PC-3 (cell line): ENCODE results near the gene NCAPG2. TPM values are rescaled to one million over a fixed set of nuclear protein-coding genes. Genes with fewer than 3 reads are reported as not detected.

Source experiments
- ATAC-seq: fragments of 200-7000 bp; cut with Tn5 transposase; 2 replicates; pipeline ENCODE4 v1.9.1; 2020; ENCODE audit warnings: mild to moderate bottlenecking, moderate library complexity
- BruUV-seq: library from RNA; stranded (reverse); fragments of 400-500 nt; replicated peaks from 2 replicates; lab custom pipeline; 2021; lab: Mats Ljungman, UMichigan
- CTCF ChIA-PET: fragments of 300-600 bp; sonication (Branson Sonifier 250); formaldehyde crosslinking; loops from one replicate; lab custom pipeline; 2022; ENCODE audit warnings: antibody characterized with exemption; lab: Charles Lee
- POLR2A ChIA-PET: fragments of 300-600 bp; sonication (Branson Sonifier 250); formaldehyde crosslinking; loops from one replicate; lab custom pipeline; 2022; ENCODE audit warnings: antibody characterized with exemption; ENCODE audit not compliant: unreplicated experiment; lab: Charles Lee
- DNase-seq: peaks from one replicate; pipeline ENCODE4 v3.0.0-alpha.2; 2015
- H2AFZ ChIP-seq: fragments of 300-600 bp; sonication (generic); 2 replicates; pipeline ENCODE4 v1.6.0; 2016; ENCODE audit warnings: antibody characterized with exemption, low read length
- H3F3A ChIP-seq: fragments of 300-600 bp; sonication (generic); one replicate; pipeline ENCODE4 v1.6.0; 2017; ENCODE audit warnings: antibody characterized with exemption, low read length, control low read depth, mild to moderate bottlenecking; ENCODE audit not compliant: unreplicated experiment
- H3K27ac ChIP-seq: fragments of 300-600 bp; sonication (generic); 2 replicates; pipeline ENCODE4 v1.5.1; 2016; ENCODE audit warnings: mild to moderate bottlenecking, low read length
- H3K27me3 ChIP-seq: fragments of 300-600 bp; sonication (generic); 2 replicates; pipeline ENCODE4 v1.6.1; 2016; ENCODE audit warnings: low read length, mixed read lengths
- H3K36me3 ChIP-seq: fragments of 300-600 bp; sonication (generic); 2 replicates; pipeline ENCODE4 v1.6.1; 2016; ENCODE audit warnings: low read depth, mixed run types, low read length, mixed read lengths
- H3K4me1 ChIP-seq: fragments of 300-600 bp; sonication (generic); 2 replicates; pipeline ENCODE4 v1.5.1; 2016; ENCODE audit warnings: low read length; ENCODE audit not compliant: insufficient read depth
- H3K4me2 ChIP-seq: fragments of 300-600 bp; sonication (generic); 2 replicates; pipeline ENCODE4 v1.6.0; 2016; ENCODE audit warnings: low read length
- H3K4me3 ChIP-seq: fragments of 300-600 bp; sonication (generic); 2 replicates; pipeline ENCODE4 v1.5.1; 2016; ENCODE audit warnings: mild to moderate bottlenecking, low read length, mixed read lengths
- H3K79me2 ChIP-seq: fragments of 300-600 bp; sonication (generic); 2 replicates; pipeline ENCODE4 v1.6.1; 2017; ENCODE audit warnings: low read length, mixed read lengths
- H3K9ac ChIP-seq: fragments of 300-600 bp; sonication (generic); 2 replicates; pipeline ENCODE4 v1.6.0; 2016; ENCODE audit warnings: mild to moderate bottlenecking, low read length
- H3K9me2 ChIP-seq: fragments of 300-600 bp; sonication (generic); replicated peaks from 2 replicates; pipeline ENCODE4 v1.6.1; 2016; ENCODE audit warnings: mixed run types, low read length, mixed read lengths
- H3K9me3 ChIP-seq: fragments of 300-600 bp; sonication (generic); 2 replicates; pipeline ENCODE4 v1.6.1; 2016; ENCODE audit warnings: low read length, mixed read lengths
- H4K20me1 ChIP-seq: fragments of 300-600 bp; sonication (generic); 2 replicates; pipeline ENCODE4 v1.6.1; 2016; ENCODE audit warnings: low read length, mixed read lengths
- EZH2 ChIP-seq: fragments of 300-600 bp; sonication (generic); IDR thresholded peaks from one replicate; pipeline ENCODE4 v1.6.1; 2017; ENCODE audit warnings: antibody characterized with exemption, mild to moderate bottlenecking, low read length; ENCODE audit not compliant: unreplicated experiment
- EZH2phosphoT487 ChIP-seq: fragments of 300-600 bp; sonication (generic); IDR thresholded peaks from 2 replicates; pipeline ENCODE4 v1.6.1; 2018; ENCODE audit warnings: mild to moderate bottlenecking, antibody characterized with exemption, low read length, borderline replicate concordance
- intact Hi-C: fragments of 100-400 bp; cut with micrococcal nuclease; formaldehyde crosslinking; loops from 2 replicates; pipeline ENCODE4 v1.9.0; 2023
- total RNA-seq: library from RNA; depleted of rRNA; stranded (reverse); fragments of >200 nt; gene quantifications from 2 replicates; pipeline ENCODE4 v1.2.3, GENCODE V29; 2014
- TF ChIP-seq, protein P1 (sequence below): fragments of 300-600 bp; sonication (generic); conservative IDR thresholded peaks from 2 replicates; pipeline ENCODE4 v1.5.1; 2017; ENCODE audit warnings: antibody characterized with exemption, low read depth, mild to moderate bottlenecking, low read length

Gene NCAPG2
- total RNA-seq, 1 experiment from 2014 or later = 49.2 TPM

DNA sequence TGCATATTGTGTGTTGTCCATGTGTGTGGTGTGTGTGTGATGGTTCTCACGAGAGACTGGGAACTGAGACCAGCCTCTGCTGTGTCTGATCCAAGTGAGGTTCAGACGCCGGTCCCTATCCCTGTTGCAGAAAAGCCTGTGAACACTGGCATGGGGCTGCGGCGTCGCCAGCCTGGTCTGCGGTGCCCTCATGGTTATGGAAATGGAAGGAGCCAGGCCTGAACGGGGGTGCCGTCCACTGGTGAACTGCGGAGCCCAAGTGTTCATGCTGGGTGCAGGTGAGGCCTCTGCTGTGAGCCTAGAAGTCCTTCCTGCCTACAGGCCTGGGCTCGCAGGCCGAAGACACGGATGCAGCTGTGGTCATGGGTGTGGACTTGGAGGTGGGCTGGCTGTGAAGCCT lies 18.7 kb upstream of the NCAPG2 start:
- ChIA-PET POLR2A (no interaction called here), CTCF (no interaction called here)
- no TSS peak for BruUV-seq
- no peaks in the 10 kb centered on the region for H3K27me3 ChIP-seq
- no peaks in the 10 kb centered on the region for H3K36me3 ChIP-seq
- H2AFZ ChIP-seq = no peak overlapping the region
- no peak overlapping the region for H3K9ac ChIP-seq
- no peaks in the 10 kb centered on the region for H4K20me1 ChIP-seq
- H3K9me3 ChIP-seq = no peaks in the 10 kb centered on the region
- ATAC-seq = no peak
- H3K9me2 ChIP-seq = no peaks in the 10 kb centered on the region
- H3K4me3 ChIP-seq = no peak overlapping the region
- intact Hi-C loops = no loop called here
- TF ChIP-seq EZH2phosphoT487 (no peak), EZH2 (no peak)
- H3K27ac ChIP-seq = no peak overlapping the region
- no peak for DNase-seq
- H3K4me1 ChIP-seq = no peaks in the 10 kb centered on the region
- H3F3A ChIP-seq = no peaks in the 10 kb centered on the region
- no peak overlapping the region for H3K4me2 ChIP-seq
- no peaks in the 10 kb centered on the region for H3K79me2 ChIP-seq

DNA sequence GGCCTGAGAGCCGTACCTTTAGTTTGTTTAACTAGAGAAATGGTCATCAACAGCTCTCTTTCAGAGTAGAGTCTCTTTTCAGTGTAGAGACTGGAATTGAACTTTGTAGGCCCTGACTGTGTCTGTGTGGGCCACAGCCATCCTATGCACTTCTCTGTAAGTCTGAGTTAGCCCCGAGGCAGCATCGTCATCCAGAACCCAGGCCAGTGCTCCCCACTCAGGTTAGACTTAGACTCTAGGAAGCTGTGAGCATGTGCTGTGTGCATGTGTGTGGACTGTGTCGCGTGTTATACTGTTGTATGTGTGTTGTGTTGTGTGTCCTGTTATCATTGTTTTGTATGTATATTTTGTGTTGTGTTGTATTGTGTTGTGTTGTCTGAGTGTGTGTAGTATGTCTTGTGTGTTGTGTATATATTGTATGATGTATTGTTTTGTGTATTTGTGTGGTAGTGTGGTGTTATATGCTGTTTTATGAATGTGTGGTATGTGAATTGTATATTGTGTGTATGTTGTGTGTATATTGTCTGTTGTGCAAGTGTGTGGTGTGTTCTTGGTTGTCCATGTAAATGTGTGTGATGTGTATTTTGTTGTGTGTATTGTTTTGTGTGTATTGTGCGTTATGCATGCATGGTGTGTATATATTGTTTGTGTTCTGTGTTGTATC lies 18.1 kb upstream of the NCAPG2 start:
- Histone ChIP-seq H4K20me1 (no peaks in the 10 kb centered on the region), H3K9me2 (no peaks in the 10 kb centered on the region), H3K9ac (no peak overlapping the region), H3K27ac (no peak overlapping the region), H3K27me3 (no peaks in the 10 kb centered on the region), H3F3A (no peaks in the 10 kb centered on the region), H3K4me2 (no peak overlapping the region), H3K79me2 (no peaks in the 10 kb centered on the region), H3K36me3 (no peaks in the 10 kb centered on the region), H3K9me3 (no peaks in the 10 kb centered on the region), H2AFZ (no peak overlapping the region), H3K4me3 (no peak overlapping the region), H3K4me1 (no peaks in the 10 kb centered on the region)
- ChIA-PET POLR2A (no interaction called here), CTCF (no interaction called here)
- TF ChIP-seq, protein P1, sequence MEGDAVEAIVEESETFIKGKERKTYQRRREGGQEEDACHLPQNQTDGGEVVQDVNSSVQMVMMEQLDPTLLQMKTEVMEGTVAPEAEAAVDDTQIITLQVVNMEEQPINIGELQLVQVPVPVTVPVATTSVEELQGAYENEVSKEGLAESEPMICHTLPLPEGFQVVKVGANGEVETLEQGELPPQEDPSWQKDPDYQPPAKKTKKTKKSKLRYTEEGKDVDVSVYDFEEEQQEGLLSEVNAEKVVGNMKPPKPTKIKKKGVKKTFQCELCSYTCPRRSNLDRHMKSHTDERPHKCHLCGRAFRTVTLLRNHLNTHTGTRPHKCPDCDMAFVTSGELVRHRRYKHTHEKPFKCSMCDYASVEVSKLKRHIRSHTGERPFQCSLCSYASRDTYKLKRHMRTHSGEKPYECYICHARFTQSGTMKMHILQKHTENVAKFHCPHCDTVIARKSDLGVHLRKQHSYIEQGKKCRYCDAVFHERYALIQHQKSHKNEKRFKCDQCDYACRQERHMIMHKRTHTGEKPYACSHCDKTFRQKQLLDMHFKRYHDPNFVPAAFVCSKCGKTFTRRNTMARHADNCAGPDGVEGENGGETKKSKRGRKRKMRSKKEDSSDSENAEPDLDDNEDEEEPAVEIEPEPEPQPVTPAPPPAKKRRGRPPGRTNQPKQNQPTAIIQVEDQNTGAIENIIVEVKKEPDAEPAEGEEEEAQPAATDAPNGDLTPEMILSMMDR = no peak
- ATAC-seq (no peak), DNase-seq (no peak)
- intact Hi-C loops = no loop called here
- BruUV-seq = no TSS peak

- TF ChIP-seq EZH2phosphoT487 = no peak
- no peak for TF ChIP-seq EZH2
- TF ChIP-seq, protein P1 = no peak
- POLR2A ChIA-PET = no interaction called here
- H3K4me2 ChIP-seq = no peak overlapping the region
Observed at GRCh38 chr7:158720112-158720511, 15.5 kb upstream of the NCAPG2 start.

More at GRCh38 chr7:158720112-158720511, 15.5 kb upstream of the NCAPG2 start:
- intact Hi-C loops = no loop called here
- H2AFZ ChIP-seq = no peak overlapping the region
- no peaks in the 10 kb centered on the region for H3F3A ChIP-seq
- DNase-seq (no peak), ATAC-seq (no peak)
- H3K36me3 ChIP-seq = no peaks in the 10 kb centered on the region
- H3K9ac ChIP-seq = no peak overlapping the region
- no peak overlapping the region for H3K4me3 ChIP-seq
- H3K9me2 ChIP-seq = no peaks in the 10 kb centered on the region
- H4K20me1 ChIP-seq = no peaks in the 10 kb centered on the region
- CTCF ChIA-PET = no interaction called here
- no peaks in the 10 kb centered on the region for H3K79me2 ChIP-seq
- H3K4me1 ChIP-seq = no peaks in the 10 kb centered on the region
- H3K27me3 ChIP-seq = 0 out of 2 replicates have a peak, but pooled peaks cover 4% of the 10 kb centered on the region
- no peaks in the 10 kb centered on the region for H3K9me3 ChIP-seq
- H3K27ac ChIP-seq = no peak overlapping the region
- no TSS peak for BruUV-seq
